Activated B cell treated with CpG ODN at 0.5 μM for 24 hours (primary cell): ENCODE results near the gene HES5. TPM values are rescaled to one million over a fixed set of nuclear protein-coding genes. Genes with fewer than 3 reads are reported as not detected.

Experiments
- ATAC-seq: fragments of 200-7000 bp; cut with Tn5 transposase; one replicate; pipeline ENCODE4 v1.10.0; 2021; ENCODE audit warnings: low read depth, mild to moderate bottlenecking, moderate library complexity
- CTCF ChIA-PET: fragments of 350-600 bp; sonication (Branson Sonifier 250); formaldehyde crosslinking; loops from one replicate; lab custom pipeline; 2021; ENCODE audit warnings: antibody characterized with exemption; lab: Charles Lee
- POLR2A ChIA-PET: fragments of 350-600 bp; sonication (Branson Sonifier 250); formaldehyde crosslinking; loops from one replicate; lab custom pipeline; 2021; ENCODE audit warnings: antibody characterized with exemption; lab: Charles Lee
- DNase-seq: peaks from one replicate; pipeline ENCODE4 v3.0.0; 2022
- H3K27ac Mint-ChIP-seq: one replicate; pipeline ENCODE4 v1.8.0; 2020; ENCODE audit warnings: mixed read lengths
- H3K27me3 Mint-ChIP-seq: one replicate; pipeline ENCODE4 v1.8.0; 2021; ENCODE audit warnings: mixed read lengths
- H3K36me3 Mint-ChIP-seq: one replicate; pipeline ENCODE4 v1.8.0; 2021; ENCODE audit warnings: low read depth, mixed read lengths
- H3K4me1 Mint-ChIP-seq: one replicate; pipeline ENCODE4 v1.8.0; 2021; ENCODE audit warnings: mixed read lengths
- H3K4me3 Mint-ChIP-seq: one replicate; pipeline ENCODE4 v1.8.0; 2020; ENCODE audit warnings: mild to moderate bottlenecking, mixed read lengths
- H3K9me3 Mint-ChIP-seq: one replicate; pipeline ENCODE4 v1.8.0; 2020; ENCODE audit warnings: mixed read lengths
- CTCF ChIP-seq: fragments of 200-600 bp; IDR thresholded peaks from one replicate; pipeline ENCODE4 v1.8.0; 2022; ENCODE audit warnings: antibody characterized with exemption, mild to moderate bottlenecking
- intact Hi-C: fragments of 100-400 bp; cut with micrococcal nuclease; formaldehyde crosslinking; loops from one replicate; pipeline ENCODE4 v1.15.1; 2024
- total RNA-seq: library from RNA; stranded (reverse); gene quantifications from 2 replicates; pipeline ENCODE4 v1.2.3, GENCODE V29; 2022

Gene HES5
- total RNA-seq, 1 donor from 2014 or later: not detected

- Mint-ChIP-seq H3K36me3 (peaks cover 71% of the 10 kb centered on the region), H3K4me1 (no peaks in the 10 kb centered on the region), H3K4me3 (no peak overlapping the region), H3K9me3 (no peaks in the 10 kb centered on the region), H3K27ac (no peak overlapping the region), H3K27me3 (no peaks in the 10 kb centered on the region)
- ChIA-PET CTCF (no interaction called here), POLR2A (interaction anchor here (1.0 kb wide), 1 partner anchor 11 kb away, joined by 3 read pairs; the partner anchor contains the start of gene PANK4)
- no peak for ATAC-seq
- intact Hi-C loops: no loop called here
- no peak for DNase-seq
- no peak for TF ChIP-seq CTCF
Measured at GRCh38 chr1:2514863-2515762, 14.9 kb downstream of the HES5 start.

GRCh38 chr1:2513939-2514652, 16.0 kb downstream of the HES5 start:
- H3K36me3 Mint-ChIP-seq: peaks cover 77% of the 10 kb centered on the region
- CTCF ChIA-PET: no interaction called here
- H3K9me3 Mint-ChIP-seq: no peaks in the 10 kb centered on the region
- H3K27me3 Mint-ChIP-seq: no peaks in the 10 kb centered on the region
- POLR2A ChIA-PET: interaction anchor here (1.0 kb wide), 1 partner anchor 12 kb away, joined by 3 read pairs; the partner anchor contains the start of gene PANK4
- intact Hi-C loops: no loop called here
- H3K4me1 Mint-ChIP-seq: no peaks in the 10 kb centered on the region
- no peak overlapping the region for H3K4me3 Mint-ChIP-seq
- DNase-seq: no peak
- no peak for TF ChIP-seq CTCF
- no peak for ATAC-seq
- no peak overlapping the region for H3K27ac Mint-ChIP-seq

DNA sequence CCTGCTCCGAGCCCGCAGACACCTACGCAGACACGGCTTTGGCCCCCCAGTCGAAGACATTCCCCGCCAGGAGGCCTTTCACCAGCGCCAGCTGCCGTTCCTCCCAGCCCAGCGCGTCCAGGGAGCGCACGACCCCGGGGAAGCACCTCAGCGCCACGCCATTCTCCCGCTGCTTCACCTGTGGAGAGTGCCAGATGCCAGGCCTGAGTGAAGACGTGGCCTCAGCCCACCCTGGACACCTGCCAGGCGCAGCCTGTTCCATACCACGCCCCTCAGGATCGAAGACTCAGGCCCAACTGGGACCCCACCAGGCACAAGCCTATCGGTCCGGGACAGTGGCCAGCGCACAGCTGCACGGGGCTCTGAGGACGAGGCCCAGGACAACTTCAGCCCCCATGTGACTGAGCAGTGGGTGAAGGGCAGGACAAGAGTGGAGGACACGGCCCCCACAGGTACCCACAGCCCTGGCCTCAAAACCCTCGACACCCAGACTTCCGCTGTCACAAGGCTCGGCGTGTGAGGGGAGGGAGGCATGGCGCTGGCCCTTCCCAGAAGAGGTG, 17.1 kb downstream of the HES5 start:
- Mint-ChIP-seq H3K4me3 (no peak overlapping the region), H3K27me3 (no peaks in the 10 kb centered on the region), H3K36me3 (peaks cover 78% of the 10 kb centered on the region), H3K9me3 (no peaks in the 10 kb centered on the region), H3K27ac (no peak overlapping the region), H3K4me1 (no peaks in the 10 kb centered on the region)
- POLR2A ChIA-PET: no interaction called here
- TF ChIP-seq CTCF: no peak
- intact Hi-C loops: no loop called here
- CTCF ChIA-PET: no interaction called here
- no peak for DNase-seq
- no peak for ATAC-seq

DNA sequence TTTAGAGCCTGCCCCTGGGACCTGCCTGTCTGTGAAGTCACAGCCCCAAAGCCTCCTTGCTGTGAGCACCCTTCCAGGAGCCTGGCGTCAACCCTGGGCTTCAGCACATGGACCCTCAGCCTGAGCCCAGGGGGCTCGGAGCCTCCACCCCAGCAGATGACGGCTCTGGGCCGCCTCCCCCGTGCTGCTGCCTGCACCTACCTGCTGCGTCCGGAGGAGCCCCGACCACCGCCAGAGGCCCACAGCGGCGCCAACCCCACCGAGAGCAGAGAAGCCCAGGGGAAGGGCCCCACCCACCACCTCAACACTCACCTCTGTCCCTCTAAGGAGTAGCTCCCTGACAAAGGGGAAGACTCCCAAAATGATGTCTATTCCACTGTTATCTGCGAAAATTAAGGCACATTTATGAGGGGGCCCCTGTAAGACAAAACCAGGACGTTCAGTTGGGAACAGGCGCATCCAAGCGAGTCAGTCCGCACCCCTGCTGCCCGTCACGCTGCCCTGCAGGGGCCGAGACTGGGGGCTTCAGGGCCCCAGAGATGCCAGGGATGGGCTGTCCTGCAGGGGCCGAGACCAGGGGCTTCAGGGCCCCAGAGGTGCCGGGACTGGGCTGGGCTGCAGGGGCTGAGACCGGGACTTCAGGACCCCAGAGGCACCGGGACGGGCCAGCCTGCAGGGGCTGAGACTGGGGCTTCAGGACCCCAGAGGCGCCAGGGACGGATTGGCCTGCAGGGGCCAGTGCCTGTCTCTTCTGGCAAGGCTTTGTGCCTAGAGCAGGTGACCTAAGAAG, 19.5 kb downstream of the HES5 start:
- Mint-ChIP-seq H3K27me3 (no peaks in the 10 kb centered on the region), H3K36me3 (peaks cover 56% of the 10 kb centered on the region), H3K4me3 (no peak overlapping the region), H3K9me3 (no peaks in the 10 kb centered on the region), H3K27ac (no peak overlapping the region), H3K4me1 (no peaks in the 10 kb centered on the region)
- TF ChIP-seq CTCF: no peak
- CTCF ChIA-PET: no interaction called here
- intact Hi-C loops: no loop called here
- no peak for DNase-seq
- POLR2A ChIA-PET: interaction anchor here (1.3 kb wide), 1 partner anchor 15 kb away, joined by 3 read pairs; no protein-coding TSS in a partner anchor
- no peak for ATAC-seq
